Measurements from ENCODE around the gene FSCN2. TPM values are rescaled to one million over a fixed set of nuclear protein-coding genes. Genes with fewer than 3 reads are reported as not detected.
A peak's percentile ranks its signal among the peaks of the same experiment; 100 is the strongest.

Gene FSCN2
- total RNA-seq, 1 experiment from 2014 or later: 1.2 TPM

GRCh38 chr17:81550830-81551457, 22.8 kb downstream of the FSCN2 start:
- ATAC-seq: no peak
- no peak for DNase-seq (ENCODE audit: low read depth, low spot score)
- Histone ChIP-seq H3K9me3 (ENCODE audit: control insufficient read depth, insufficient read depth, low read depth, low read length) (no peaks in the 10 kb centered on the region), H3K4me1 (ENCODE audit: control insufficient read depth, insufficient read depth, low read length) (peaks cover 52% of the 10 kb centered on the region), H3K36me3 (ENCODE audit: control insufficient read depth, insufficient read depth, low read length) (peaks cover 11% of the 10 kb centered on the region), H3K27ac (ENCODE audit: low read length) (peak overlapping the region; percentile 100), H3K4me3 (ENCODE audit: low read depth in 2 of 2, low read length in 2 of 2) (peak overlapping the region; percentile 84 to 91), H3K27me3 (ENCODE audit: control insufficient read depth, insufficient read depth, low read length) (no peaks in the 10 kb centered on the region)
- in situ Hi-C loops (cut with HindIII; ENCODE audit: low pct_unique_long_range_greater_than_20kb, low sequenced_read_pairs) (no loop called here), intact Hi-C loops (cut with micrococcal nuclease; ENCODE audit: unreplicated experiment) (no loop called here)
- BruUV-seq (replicated peaks): TSS peak; percentile 42
- ChIA-PET CTCF (no interaction called here), POLR2A (interaction anchor here (0.6 kb wide), 1 partner anchor 8 kb away, joined by 6 read pairs; no protein-coding TSS in a partner anchor)
- TF ChIP-seq CTCF (IDR thresholded peaks at IDR 0.05) (no peak), POLR2AphosphoS5 (IDR thresholded peaks at IDR 0.05; ENCODE audit: low read depth, low read length) (no peak; the same call in 1 of the 2 replicates), TCF7L2 (IDR thresholded peaks at IDR 0.05; ENCODE audit: low read depth, low read length) (no peak), SIN3A (IDR thresholded peaks at IDR 0.05; ENCODE audit: borderline replicate concordance, insufficient read depth, low read depth, low read length) (no peak)
- TF ChIP-seq, protein P1, sequence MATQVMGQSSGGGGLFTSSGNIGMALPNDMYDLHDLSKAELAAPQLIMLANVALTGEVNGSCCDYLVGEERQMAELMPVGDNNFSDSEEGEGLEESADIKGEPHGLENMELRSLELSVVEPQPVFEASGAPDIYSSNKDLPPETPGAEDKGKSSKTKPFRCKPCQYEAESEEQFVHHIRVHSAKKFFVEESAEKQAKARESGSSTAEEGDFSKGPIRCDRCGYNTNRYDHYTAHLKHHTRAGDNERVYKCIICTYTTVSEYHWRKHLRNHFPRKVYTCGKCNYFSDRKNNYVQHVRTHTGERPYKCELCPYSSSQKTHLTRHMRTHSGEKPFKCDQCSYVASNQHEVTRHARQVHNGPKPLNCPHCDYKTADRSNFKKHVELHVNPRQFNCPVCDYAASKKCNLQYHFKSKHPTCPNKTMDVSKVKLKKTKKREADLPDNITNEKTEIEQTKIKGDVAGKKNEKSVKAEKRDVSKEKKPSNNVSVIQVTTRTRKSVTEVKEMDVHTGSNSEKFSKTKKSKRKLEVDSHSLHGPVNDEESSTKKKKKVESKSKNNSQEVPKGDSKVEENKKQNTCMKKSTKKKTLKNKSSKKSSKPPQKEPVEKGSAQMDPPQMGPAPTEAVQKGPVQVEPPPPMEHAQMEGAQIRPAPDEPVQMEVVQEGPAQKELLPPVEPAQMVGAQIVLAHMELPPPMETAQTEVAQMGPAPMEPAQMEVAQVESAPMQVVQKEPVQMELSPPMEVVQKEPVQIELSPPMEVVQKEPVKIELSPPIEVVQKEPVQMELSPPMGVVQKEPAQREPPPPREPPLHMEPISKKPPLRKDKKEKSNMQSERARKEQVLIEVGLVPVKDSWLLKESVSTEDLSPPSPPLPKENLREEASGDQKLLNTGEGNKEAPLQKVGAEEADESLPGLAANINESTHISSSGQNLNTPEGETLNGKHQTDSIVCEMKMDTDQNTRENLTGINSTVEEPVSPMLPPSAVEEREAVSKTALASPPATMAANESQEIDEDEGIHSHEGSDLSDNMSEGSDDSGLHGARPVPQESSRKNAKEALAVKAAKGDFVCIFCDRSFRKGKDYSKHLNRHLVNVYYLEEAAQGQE (IDR thresholded peaks at IDR 0.05; ENCODE audit: insufficient read depth in 1 of 2, low read depth in 2 of 2, low read length in 1 of 2): no peak

- intact Hi-C loops (cut with micrococcal nuclease; ENCODE audit: unreplicated experiment): loop anchor here (2.0 kb wide), 1 partner anchor 15 kb away; no protein-coding TSS in a partner anchor
- Histone ChIP-seq H3K9me3 (ENCODE audit: control insufficient read depth, insufficient read depth, low read depth, low read length) (no peaks in the 10 kb centered on the region), H3K4me3 (ENCODE audit: low read depth in 2 of 2, low read length in 2 of 2) (peak overlapping the region; percentile 84 to 91), H3K27ac (ENCODE audit: low read length) (peak overlapping the region; percentile 100), H3K27me3 (ENCODE audit: control insufficient read depth, insufficient read depth, low read length) (no peaks in the 10 kb centered on the region), H3K36me3 (ENCODE audit: control insufficient read depth, insufficient read depth, low read length) (peaks cover 5% of the 10 kb centered on the region), H3K4me1 (ENCODE audit: control insufficient read depth, insufficient read depth, low read length) (peaks cover 54% of the 10 kb centered on the region)
- ChIA-PET POLR2A (interaction anchor here (1.1 kb wide), 1 partner anchor 8 kb away, joined by 3 read pairs; no protein-coding TSS in a partner anchor), CTCF (no interaction called here)
- BruUV-seq (replicated peaks): no TSS peak
- ATAC-seq: peak; percentile 1
- TF ChIP-seq, protein P1 (IDR thresholded peaks at IDR 0.05; ENCODE audit: insufficient read depth in 1 of 2, low read depth in 2 of 2, low read length in 1 of 2): no peak
- peak; percentile 24; the same call in 1 of the 2 replicates for TF ChIP-seq SIN3A (IDR thresholded peaks at IDR 0.05; ENCODE audit: borderline replicate concordance, insufficient read depth, low read depth, low read length)
- DNase-seq (ENCODE audit: low read depth, low spot score): no peak
- in situ Hi-C loops (cut with HindIII; ENCODE audit: low pct_unique_long_range_greater_than_20kb, low sequenced_read_pairs): no loop called here
Observed at GRCh38 chr17:81551458-81552243, 23.5 kb downstream of the FSCN2 start.

Measured in Panc1 (cell line).